T-cell (primary cell): ENCODE results near the gene CD274. TPM values are rescaled to one million over a fixed set of nuclear protein-coding genes. Genes with fewer than 3 reads are reported as not detected.

Source experiments
- ATAC-seq, 4 experiments: fragments of 200-7000 bp in 3 of 4; fragments of 150-1000 bp in 1 of 4; cut with Tn5 transposase; replicated peaks in 1 of 4; 1 replicate in 3 of 4; 2 replicates in 1 of 4; pipeline ENCODE4 v1.10.0; 2021; ENCODE audit warnings: moderate library complexity in 3 of 4, mild to moderate bottlenecking in 2 of 4, moderate number of reproducible peaks in 1 of 4
- CTCF ChIA-PET, 2 donors: fragments of 300-600 bp; sonication (Branson Sonifier 250); formaldehyde crosslinking; loops; one replicate each; lab custom pipeline; 2022; ENCODE audit warnings: antibody characterized with exemption in 2 of 2; lab: Charles Lee
- POLR2A ChIA-PET, 2 donors: fragments of 300-600 bp; sonication (Branson Sonifier 250); formaldehyde crosslinking; loops; one replicate each; lab custom pipeline; 2022; ENCODE audit warnings: antibody characterized with exemption in 2 of 2; lab: Charles Lee
- DNase-seq, 35 experiments: peaks; one replicate each; pipeline versions ENCODE4 v3.0.0 to v3.0.0-alpha.2; 2013 to 2023
- H3K27ac ChIP-seq: one replicate; pipeline ENCODE4 v1.5.1; 2013; ENCODE audit warnings: low read length
- H3K27me3 ChIP-seq, 2 experiments: replicated peaks in 1 of 2; 1 replicate in 1 of 2; 2 replicates in 1 of 2; pipeline versions ENCODE4 v1.6.1 to v1.7.0; 2013; ENCODE audit warnings: low read length in 1 of 2, mixed read lengths in 1 of 2; ENCODE audit not compliant: control insufficient read depth in 2 of 2, insufficient read depth in 2 of 2; ENCODE audit errors: extremely low read depth in 1 of 2
- H3K36me3 ChIP-seq, 2 donors: 1 replicate in 1 of 2; 2 replicates in 1 of 2; pipeline versions ENCODE4 v1.6.1 to v1.7.0; 2013; ENCODE audit warnings: low read length in 1 of 2; ENCODE audit not compliant: control insufficient read depth in 2 of 2, insufficient read depth in 1 of 2; ENCODE audit errors: extremely low read depth in 1 of 2
- H3K4me1 ChIP-seq, 2 experiments: 1 replicate in 1 of 2; 2 replicates in 1 of 2; pipeline versions ENCODE4 v1.6.1 to v1.7.0; 2013; ENCODE audit warnings: low read length in 2 of 2, mixed read lengths in 1 of 2; ENCODE audit not compliant: insufficient read depth in 2 of 2, control insufficient read depth in 1 of 2; ENCODE audit errors: extremely low read depth in 1 of 2
- H3K4me3 ChIP-seq, 2 donors: 1 replicate in 1 of 2; 2 replicates in 1 of 2; pipeline versions ENCODE4 v1.5.1 to v1.7.0; 2013; ENCODE audit warnings: mild to moderate bottlenecking in 2 of 2, low read length in 1 of 2, moderate library complexity in 1 of 2; ENCODE audit not compliant: control insufficient read depth in 1 of 2; ENCODE audit errors: extremely low read depth in 1 of 2
- H3K9me3 ChIP-seq: 2 replicates; pipeline ENCODE4 v1.7.0; 2013
- H3K27ac Mint-ChIP-seq, 2 donors: one replicate each; pipeline ENCODE4 v1.8.0; 2020 to 2021; ENCODE audit warnings: mild to moderate bottlenecking in 2 of 2, mixed read lengths in 2 of 2
- H3K27me3 Mint-ChIP-seq, 2 donors: one replicate each; pipeline ENCODE4 v1.8.0; 2021 to 2022; ENCODE audit warnings: mixed read lengths in 2 of 2
- H3K36me3 Mint-ChIP-seq: one replicate; pipeline ENCODE4 v1.8.0; 2021; ENCODE audit warnings: mixed read lengths
- H3K4me1 Mint-ChIP-seq, 3 donors: one replicate each; pipeline ENCODE4 v1.8.0; 2020 to 2022; ENCODE audit warnings: mixed read lengths in 3 of 3, mild to moderate bottlenecking in 1 of 3
- H3K4me3 Mint-ChIP-seq, 3 donors: one replicate each; pipeline ENCODE4 v1.8.0; 2020 to 2022; ENCODE audit warnings: mild to moderate bottlenecking in 3 of 3, mixed read lengths in 3 of 3, moderate library complexity in 3 of 3
- H3K9me3 Mint-ChIP-seq, 3 donors: one replicate each; pipeline ENCODE4 v1.8.0; 2020 to 2022; ENCODE audit warnings: mixed read lengths in 3 of 3
- WGBS: methylation state at CpG from one replicate; pipeline ENCODE4 v1.1.5; 2013; ENCODE audit warnings: missing lambda C conversion rate; ENCODE audit not compliant: insufficient coverage; 5-methylcytosine and 5-hydroxymethylcytosine counted together
- total RNA-seq, 35 experiments: library from RNA in 6 of 35; stranded (reverse) in 6 of 35; fragments of 120-200 nt in 1 of 35; gene quantifications; one replicate each; pipeline versions ENCODE4 v1.2.1 to v1.2.4 and lab custom pipeline; 2013 to 2026

The CD274 gene
- total RNA-seq, 5 donors from 2014 or later (not counting 1 experiment from before 2014, with no cell fraction given) = 6.6 to 11.4 (median 7.2) TPM

DNA sequence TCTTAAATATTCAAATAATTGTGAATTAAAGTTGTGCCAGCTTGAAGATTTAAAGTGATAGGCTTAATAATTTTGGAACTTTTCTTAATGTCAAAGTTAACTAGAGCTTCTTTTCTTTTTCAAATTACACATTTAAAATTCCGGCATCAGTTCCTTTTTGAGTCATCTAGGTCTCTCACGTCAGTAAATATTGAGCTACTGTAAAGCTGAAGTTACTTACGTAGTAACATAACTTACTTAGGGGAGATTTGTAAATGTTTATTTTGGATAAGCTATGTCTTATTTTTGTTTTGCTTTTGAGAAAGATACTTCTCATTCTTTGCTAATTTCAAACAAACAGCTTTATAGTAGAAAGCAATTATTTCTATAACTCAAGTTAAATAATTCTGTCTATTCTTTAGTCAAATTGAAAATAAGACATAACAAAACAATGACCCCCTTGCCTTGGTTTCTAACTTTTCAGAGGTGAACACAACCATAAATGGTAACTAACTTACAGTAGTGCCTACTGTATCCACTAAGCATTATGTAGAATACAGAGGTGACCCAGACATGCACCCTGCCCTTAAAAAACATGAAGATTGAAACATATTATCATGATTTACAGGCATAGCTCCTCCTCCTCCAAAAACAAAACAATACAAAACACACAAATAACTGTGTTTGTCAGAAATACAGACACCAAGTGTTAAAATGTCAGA, 29.8 kb downstream of the CD274 start:
- Histone ChIP-seq H3K9me3 (no peaks in the 10 kb centered on the region), H3K4me3 (no peak overlapping the region), H3K36me3 (no peaks in the 10 kb centered on the region), H3K27me3 (no peaks in the 10 kb centered on the region), H3K4me1 (no peaks in the 10 kb centered on the region), H3K27ac (no peak overlapping the region)
- H3K27me3 Mint-ChIP-seq = peaks cover 0 to 2% of the 10 kb centered on the region in 2 donors
- CTCF ChIA-PET = interaction anchor here in 1 of 2 donors (0.6 to 0.7 kb wide), 2 partner anchors 79 to 129 kb away, joined by 3 read pairs; no protein-coding TSS in a partner anchor
- DNase-seq (no peak), ATAC-seq (no peak)
- H3K27ac Mint-ChIP-seq = no peak overlapping the region
- no peaks in the 10 kb centered on the region for H3K4me1 Mint-ChIP-seq
- POLR2A ChIA-PET = no interaction called here
- WGBS = no CpG with 5 or more reads among the region's 3 CpGs
- H3K9me3 Mint-ChIP-seq = peaks cover 0 to 3% (median 0%) of the 10 kb centered on the region in 3 donors
- H3K36me3 Mint-ChIP-seq = no peaks in the 10 kb centered on the region
- no peak overlapping the region for H3K4me3 Mint-ChIP-seq

DNA sequence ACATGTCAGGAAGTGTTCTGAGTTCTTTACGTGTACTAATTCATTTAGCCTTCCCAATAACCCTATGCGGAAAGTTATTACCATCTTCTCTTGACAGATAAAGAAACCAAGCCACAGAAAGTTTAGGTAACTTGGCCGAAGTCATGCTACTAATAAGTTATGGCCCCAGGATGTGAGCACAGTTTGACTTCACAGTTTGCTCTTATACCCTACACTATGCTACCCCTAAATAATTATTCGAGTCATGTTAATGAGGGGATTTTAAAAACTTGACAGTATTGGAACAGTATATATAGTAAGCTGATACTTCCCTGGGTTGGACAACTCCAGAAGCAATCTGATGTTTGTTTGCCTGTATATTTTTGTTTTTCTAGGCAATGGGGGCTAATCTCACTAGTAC, 30.6 kb downstream of the CD274 start:
- WGBS = no CpG with 5 or more reads among the region's 4 CpGs
- ChIA-PET CTCF (interaction anchor here in 1 of 2 donors (0.6 kb wide), 1 partner anchor 107 kb away, joined by 3 read pairs; no protein-coding TSS in a partner anchor), POLR2A (no interaction called here)
- Histone ChIP-seq H3K9me3 (no peaks in the 10 kb centered on the region), H3K36me3 (no peaks in the 10 kb centered on the region), H3K27me3 (no peaks in the 10 kb centered on the region), H3K4me3 (no peak overlapping the region), H3K4me1 (no peaks in the 10 kb centered on the region), H3K27ac (no peak overlapping the region)
- no peaks in the 10 kb centered on the region for H3K4me1 Mint-ChIP-seq
- ATAC-seq (no peak), DNase-seq (no peak)
- H3K27me3 Mint-ChIP-seq = peaks cover 0 to 2% of the 10 kb centered on the region in 2 donors
- no peak overlapping the region for H3K27ac Mint-ChIP-seq
- H3K4me3 Mint-ChIP-seq = no peak overlapping the region
- peaks cover 0 to 3% (median 0%) of the 10 kb centered on the region in 3 donors for H3K9me3 Mint-ChIP-seq
- no peaks in the 10 kb centered on the region for H3K36me3 Mint-ChIP-seq

GRCh38 chr9:5481322-5482040, 31.1 kb downstream of the CD274 start:
- no peak overlapping the region for H3K27ac Mint-ChIP-seq
- no peaks in the 10 kb centered on the region for H3K4me1 ChIP-seq
- ChIA-PET POLR2A (no interaction called here), CTCF (interaction anchor here in 1 of 2 donors (0.6 kb wide), 1 partner anchor 107 kb away, joined by 3 read pairs; no protein-coding TSS in a partner anchor)
- no CpG with 5 or more reads among the region's 5 CpGs for WGBS
- no peaks in the 10 kb centered on the region for H3K4me1 Mint-ChIP-seq
- ATAC-seq (no peak), DNase-seq (no peak)
- no peak overlapping the region for H3K27ac ChIP-seq
- H3K27me3 ChIP-seq = no peaks in the 10 kb centered on the region
- H3K9me3 Mint-ChIP-seq = no peaks in the 10 kb centered on the region
- peaks cover 0 to 2% of the 10 kb centered on the region in 2 donors for H3K27me3 Mint-ChIP-seq
- no peak overlapping the region for H3K4me3 ChIP-seq
- H3K36me3 ChIP-seq = no peaks in the 10 kb centered on the region
- no peaks in the 10 kb centered on the region for H3K36me3 Mint-ChIP-seq
- H3K4me3 Mint-ChIP-seq = no peak overlapping the region
- H3K9me3 ChIP-seq = no peaks in the 10 kb centered on the region

DNA sequence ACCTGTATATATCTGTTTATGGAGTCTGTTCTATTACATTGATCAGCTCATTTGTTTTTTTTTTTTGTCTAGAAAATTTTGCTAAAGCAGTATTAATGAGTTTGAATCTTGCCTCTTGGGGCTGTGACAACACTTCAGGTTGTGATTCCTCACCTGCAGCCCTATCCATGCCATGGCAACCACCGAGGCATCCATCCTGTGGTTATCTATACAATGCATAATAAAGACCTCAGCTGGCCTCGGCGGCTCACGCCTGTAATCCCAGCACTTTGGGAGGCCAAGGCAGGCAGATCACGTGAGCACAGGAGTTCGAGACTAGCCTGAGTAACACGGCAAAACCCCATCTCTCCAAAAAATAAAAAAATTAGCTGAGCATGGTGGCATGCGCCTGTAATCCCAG, 31.9 kb downstream of the CD274 start:
- Histone ChIP-seq H3K27ac (no peak overlapping the region), H3K36me3 (no peaks in the 10 kb centered on the region), H3K4me1 (no peaks in the 10 kb centered on the region), H3K27me3 (no peaks in the 10 kb centered on the region), H3K4me3 (no peak overlapping the region), H3K9me3 (no peaks in the 10 kb centered on the region)
- no peak overlapping the region for H3K27ac Mint-ChIP-seq
- no peak for ATAC-seq
- H3K9me3 Mint-ChIP-seq = no peaks in the 10 kb centered on the region
- WGBS = 80% methylated on average over 1 of the region's 8 CpGs
- POLR2A ChIA-PET = no interaction called here
- no peaks in the 10 kb centered on the region for H3K4me1 Mint-ChIP-seq
- peaks cover 0 to 2% of the 10 kb centered on the region in 2 donors for H3K27me3 Mint-ChIP-seq
- CTCF ChIA-PET = no interaction called here
- H3K36me3 Mint-ChIP-seq = no peaks in the 10 kb centered on the region
- DNase-seq = no peak
- H3K4me3 Mint-ChIP-seq = no peak overlapping the region

DNA sequence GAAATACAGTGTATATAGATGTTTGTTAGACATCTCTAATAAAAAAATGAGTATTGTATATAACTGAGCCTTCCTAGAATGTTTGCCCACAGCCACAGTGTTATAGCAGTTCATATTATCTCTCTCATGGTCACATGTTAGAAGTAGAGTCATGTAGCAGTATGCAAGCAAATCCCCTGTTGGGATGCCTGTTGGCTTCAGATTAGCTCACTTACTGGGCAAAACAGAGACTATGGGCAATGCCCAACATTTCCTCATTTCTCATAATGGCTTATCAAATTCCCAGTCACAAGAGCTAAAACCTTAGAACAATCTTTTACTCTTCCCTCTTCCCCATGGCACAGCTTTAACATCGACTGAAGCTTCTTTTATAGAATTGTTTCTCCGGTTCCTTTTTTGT, 33.0 kb downstream of the CD274 start:
- no CpG with 5 or more reads among the region's 2 CpGs for WGBS
- ATAC-seq (no peak), DNase-seq (no peak)
- Histone ChIP-seq H3K27ac (no peak overlapping the region), H3K4me3 (no peak overlapping the region), H3K27me3 (no peaks in the 10 kb centered on the region), H3K36me3 (no peaks in the 10 kb centered on the region), H3K9me3 (no peaks in the 10 kb centered on the region), H3K4me1 (no peaks in the 10 kb centered on the region)
- Mint-ChIP-seq H3K27me3 (peaks cover 0 to 2% of the 10 kb centered on the region in 2 donors), H3K27ac (no peak overlapping the region), H3K4me3 (no peak overlapping the region), H3K4me1 (no peaks in the 10 kb centered on the region), H3K9me3 (no peaks in the 10 kb centered on the region), H3K36me3 (no peaks in the 10 kb centered on the region)
- ChIA-PET POLR2A (no interaction called here), CTCF (no interaction called here)

DNA sequence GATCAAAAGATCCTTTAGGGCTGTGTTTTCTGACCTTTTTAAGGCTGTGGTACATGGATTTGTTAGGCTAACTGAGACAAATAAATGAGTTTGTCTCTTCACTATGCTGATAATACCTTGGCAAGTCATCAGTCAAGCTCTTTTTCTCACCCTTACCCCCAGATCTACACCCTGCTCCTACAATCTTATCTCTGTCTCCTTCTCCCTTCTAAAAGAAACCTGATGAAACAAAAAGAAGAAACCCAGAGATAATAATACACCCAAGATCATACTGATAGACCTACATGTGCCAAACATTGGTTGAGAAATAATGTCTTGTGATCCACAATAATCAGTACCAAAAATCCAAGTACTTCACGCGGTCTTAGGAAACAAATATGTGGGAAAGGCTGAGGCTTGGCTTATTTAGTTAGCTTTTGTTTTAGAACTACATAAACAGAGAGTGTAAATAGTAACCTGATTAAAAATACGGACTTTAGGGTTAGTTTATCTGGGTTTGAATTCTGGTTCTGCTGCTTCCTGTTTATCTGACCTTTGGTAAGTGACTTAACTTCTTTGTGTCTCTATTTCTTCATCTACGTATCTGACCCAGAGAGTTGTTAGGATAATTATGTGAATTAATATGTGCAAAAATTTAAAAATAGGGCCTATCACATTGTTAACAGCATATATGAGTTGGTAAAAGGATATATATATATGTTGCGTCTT, 35.2 kb downstream of the CD274 start:
- Histone ChIP-seq H3K36me3 (no peaks in the 10 kb centered on the region), H3K27ac (no peak overlapping the region), H3K4me3 (no peak overlapping the region), H3K9me3 (no peaks in the 10 kb centered on the region), H3K27me3 (no peaks in the 10 kb centered on the region), H3K4me1 (no peaks in the 10 kb centered on the region)
- DNase-seq (no peak), ATAC-seq (no peak)
- Mint-ChIP-seq H3K36me3 (no peaks in the 10 kb centered on the region), H3K4me1 (no peaks in the 10 kb centered on the region), H3K27me3 (peaks cover 0 to 2% of the 10 kb centered on the region in 2 donors), H3K9me3 (no peaks in the 10 kb centered on the region), H3K4me3 (no peak overlapping the region), H3K27ac (no peak overlapping the region)
- 80% methylated on average over 1 of the region's 5 CpGs for WGBS
- ChIA-PET POLR2A (no interaction called here), CTCF (no interaction called here)
